ENCODE measurements around the gene XRCC3.

Gene XRCC3

GRCh38 chr14:103735022-103735421 lies 19.8 kb upstream of the XRCC3 start:
- no peak for TF ChIP-seq GATA3 (IDR thresholded peaks at IDR 0.05; ENCODE audit: low read depth, low read length)
- no peak for TF ChIP-seq GATA2 (IDR thresholded peaks at IDR 0.05; ENCODE audit: low read depth, low read length)

- TF ChIP-seq GATA2 (IDR thresholded peaks at IDR 0.05; ENCODE audit: low read depth, low read length) (no peak), GATA3 (IDR thresholded peaks at IDR 0.05; ENCODE audit: low read depth, low read length) (no peak)
Measured at GRCh38 chr14:103734081-103734888, 19.0 kb upstream of the XRCC3 start.

GRCh38 chr14:103733651-103734050 lies 18.4 kb upstream of the XRCC3 start:
- no peak for TF ChIP-seq GATA2 (IDR thresholded peaks at IDR 0.05; ENCODE audit: low read depth, low read length)
- no peak for TF ChIP-seq GATA3 (IDR thresholded peaks at IDR 0.05; ENCODE audit: low read depth, low read length)

GRCh38 chr14:103732868-103733620 lies 17.8 kb upstream of the XRCC3 start:
- TF ChIP-seq GATA2 (IDR thresholded peaks at IDR 0.05; ENCODE audit: low read depth, low read length) (no peak), GATA3 (IDR thresholded peaks at IDR 0.05; ENCODE audit: low read depth, low read length) (no peak)

- TF ChIP-seq GATA3 (IDR thresholded peaks at IDR 0.05; ENCODE audit: low read depth, low read length): no peak
Measured at GRCh38 chr14:103731916-103732867, 16.9 kb upstream of the XRCC3 start.

GRCh38 chr14:103731481-103731880 lies 16.2 kb upstream of the XRCC3 start:
- TF ChIP-seq GATA2 (IDR thresholded peaks at IDR 0.05; ENCODE audit: low read depth, low read length) (no peak), GATA3 (IDR thresholded peaks at IDR 0.05; ENCODE audit: low read depth, low read length) (no peak)

- no peak for TF ChIP-seq GATA3 (IDR thresholded peaks at IDR 0.05; ENCODE audit: low read depth, low read length)
Measured at GRCh38 chr14:103730490-103731035, 15.3 kb upstream of the XRCC3 start.

GRCh38 chr14:103729496-103730448 lies 14.5 kb upstream of the XRCC3 start:
- TF ChIP-seq GATA2 (IDR thresholded peaks at IDR 0.05; ENCODE audit: low read depth, low read length): no peak
- no peak for TF ChIP-seq GATA3 (IDR thresholded peaks at IDR 0.05; ENCODE audit: low read depth, low read length)

GRCh38 chr14:103728721-103729120 lies 13.5 kb upstream of the XRCC3 start:
- TF ChIP-seq GATA3 (IDR thresholded peaks at IDR 0.05; ENCODE audit: low read depth, low read length) (no peak), GATA2 (IDR thresholded peaks at IDR 0.05; ENCODE audit: low read depth, low read length) (no peak)

GRCh38 chr14:103728141-103728540 lies 12.9 kb upstream of the XRCC3 start:
- TF ChIP-seq GATA2 (IDR thresholded peaks at IDR 0.05; ENCODE audit: low read depth, low read length): no peak
- TF ChIP-seq GATA3 (IDR thresholded peaks at IDR 0.05; ENCODE audit: low read depth, low read length): no peak

- TF ChIP-seq GATA3 (IDR thresholded peaks at IDR 0.05; ENCODE audit: low read depth, low read length) (no peak), GATA2 (IDR thresholded peaks at IDR 0.05; ENCODE audit: low read depth, low read length) (no peak)
Measured at GRCh38 chr14:103727313-103727980, 12.2 kb upstream of the XRCC3 start.

- TF ChIP-seq GATA3 (IDR thresholded peaks at IDR 0.05; ENCODE audit: low read depth, low read length) (no peak), GATA2 (IDR thresholded peaks at IDR 0.05; ENCODE audit: low read depth, low read length) (no peak)
Measured at GRCh38 chr14:103726474-103726873, 11.2 kb upstream of the XRCC3 start.

Measured in SH-SY5Y (cell line).